Naive thymus-derived CD4-positive, alpha-beta T cell (primary cell): Measurements from ENCODE around the gene KCNQ5. TPM values are rescaled to one million over a fixed set of nuclear protein-coding genes. Genes with fewer than 3 reads are reported as not detected.

Source experiments
- ATAC-seq: fragments of 150-1000 bp; cut with Tn5 transposase; 2 replicates; pipeline ENCODE4 v1.10.0; 2021; ENCODE audit warnings: mild to moderate bottlenecking, moderate library complexity
- CTCF ChIA-PET: fragments of 350-600 bp; sonication (Branson Sonifier 250); formaldehyde crosslinking; loops from one replicate; lab custom pipeline; 2021; ENCODE audit warnings: antibody characterized with exemption; lab: Charles Lee
- POLR2A ChIA-PET: fragments of 350-600 bp; sonication (Branson Sonifier 250); formaldehyde crosslinking; loops from one replicate; lab custom pipeline; 2021; ENCODE audit warnings: antibody characterized with exemption, inconsistent platforms; lab: Charles Lee
- DNase-seq, 9 donors: peaks; one replicate each; pipeline versions ENCODE4 v3.0.0 to v3.0.0-alpha.2; 2020 to 2022; ENCODE audit warnings: mixed read lengths in 1 of 9
- H3K27ac ChIP-seq: one replicate; pipeline ENCODE4 v1.7.0; 2013; ENCODE audit warnings: mild to moderate bottlenecking, low read depth, low read length, moderate library complexity
- H3K27me3 ChIP-seq, 2 donors: one replicate each; pipeline ENCODE4 v1.7.0; 2013; ENCODE audit warnings: low read length in 2 of 2, mild to moderate bottlenecking in 2 of 2, moderate library complexity in 2 of 2; ENCODE audit not compliant: control insufficient read depth in 2 of 2, insufficient read depth in 2 of 2
- H3K36me3 ChIP-seq, 3 experiments: 1 replicate in 2 of 3; 2 replicates in 1 of 3; pipeline ENCODE4 v1.7.0; 2013; ENCODE audit warnings: low read length in 3 of 3, mild to moderate bottlenecking in 3 of 3, moderate library complexity in 1 of 3; ENCODE audit not compliant: insufficient read depth in 3 of 3, control insufficient read depth in 2 of 3
- H3K4me1 ChIP-seq, 2 donors: one replicate each; pipeline ENCODE4 v1.7.0; 2013; ENCODE audit warnings: low read length in 2 of 2, mild to moderate bottlenecking in 2 of 2, moderate library complexity in 1 of 2; ENCODE audit not compliant: control insufficient read depth in 2 of 2, insufficient read depth in 2 of 2
- H3K4me3 ChIP-seq: 2 replicates; pipeline ENCODE4 v1.7.0; 2013; ENCODE audit warnings: mild to moderate bottlenecking, low read length
- H3K9me3 ChIP-seq, 3 experiments: 1 replicate in 2 of 3; 2 replicates in 1 of 3; pipeline ENCODE4 v1.7.0; 2013; ENCODE audit warnings: low read length in 3 of 3; ENCODE audit not compliant: control insufficient read depth in 2 of 3
- H3K27ac Mint-ChIP-seq, 9 donors: one replicate each; pipeline ENCODE4 v1.8.0; 2020 to 2022; ENCODE audit warnings: mixed read lengths in 9 of 9, mild to moderate bottlenecking in 8 of 9, moderate library complexity in 5 of 9, inconsistent platforms in 2 of 9
- H3K27me3 Mint-ChIP-seq, 5 donors: one replicate each; pipeline ENCODE4 v1.8.0; 2021 to 2022; ENCODE audit warnings: mixed read lengths in 5 of 5, mild to moderate bottlenecking in 1 of 5
- H3K36me3 Mint-ChIP-seq, 5 donors: one replicate each; pipeline ENCODE4 v1.8.0; 2020 to 2022; ENCODE audit warnings: mixed read lengths in 5 of 5, mild to moderate bottlenecking in 3 of 5, inconsistent platforms in 1 of 5
- H3K4me1 Mint-ChIP-seq, 7 donors: one replicate each; pipeline ENCODE4 v1.8.0; 2020 to 2022; ENCODE audit warnings: mixed read lengths in 7 of 7, mild to moderate bottlenecking in 3 of 7, inconsistent platforms in 1 of 7
- H3K4me3 Mint-ChIP-seq, 10 donors: one replicate each; pipeline ENCODE4 v1.8.0; 2020 to 2022; ENCODE audit warnings: mild to moderate bottlenecking in 10 of 10, mixed read lengths in 10 of 10, moderate library complexity in 6 of 10, inconsistent platforms in 2 of 10
- H3K9me3 Mint-ChIP-seq, 11 donors: one replicate each; pipeline ENCODE4 v1.8.0; 2020 to 2022; ENCODE audit warnings: mixed read lengths in 11 of 11, mild to moderate bottlenecking in 4 of 11, inconsistent platforms in 1 of 11, moderate library complexity in 1 of 11
- intact Hi-C, 2 donors: fragments of 100-400 bp; cut with micrococcal nuclease; formaldehyde crosslinking; loops; one replicate each; pipeline ENCODE4 v1.15.1; 2023
- polyA plus RNA-seq, 2 donors: library from polyadenylated mRNA; unstranded; fragments of 300-500 nt; fragmentation: Illumina TruSeq; gene quantifications; one replicate each; pipeline ENCODE4 v1.2.3, GENCODE V29; 2021
- total RNA-seq, 6 experiments: library from RNA in 5 of 6; stranded (reverse) in 5 of 6; gene quantifications; 1 replicate in 5 of 6; 2 replicates in 1 of 6; pipeline ENCODE4 v1.2.3 and lab custom pipeline; 2021 to 2026

Gene KCNQ5
- total and polyA plus RNA-seq, 7 experiments from 2014 or later, result 2.3 to 18.3 (median 7.2) TPM

- Mint-ChIP-seq H3K9me3 (peaks cover 0 to 4% (median 0%) of the 10 kb centered on the region in 11 donors), H3K4me3 (no peak overlapping the region), H3K36me3 (peaks cover 0 to 13% (median 6%) of the 10 kb centered on the region in 5 donors), H3K4me1 (peaks cover 0 to 5% (median 0%) of the 10 kb centered on the region in 7 donors), H3K27ac (no peak overlapping the region), H3K27me3 (no peaks in the 10 kb centered on the region)
- Histone ChIP-seq H3K27me3 (no peaks in the 10 kb centered on the region), H3K9me3 (no peaks in the 10 kb centered on the region), H3K36me3 (no peaks in the 10 kb centered on the region), H3K4me1 (no peaks in the 10 kb centered on the region), H3K27ac (no peak overlapping the region), H3K4me3 (no peak overlapping the region)
- CTCF ChIA-PET, result no interaction called here
- ATAC-seq (no peak), DNase-seq (no peak)
- POLR2A ChIA-PET, result no interaction called here
- intact Hi-C loops, result no loop called here
Observed at GRCh38 chr6:72842140-72842539, 220.3 kb downstream of the KCNQ5 start.

GRCh38 chr6:72844614-72845013 is 222.8 kb downstream of the KCNQ5 start:
- no peak overlapping the region for H3K4me3 ChIP-seq
- intact Hi-C loops, result no loop called here
- Mint-ChIP-seq H3K27ac (no peak overlapping the region), H3K27me3 (no peaks in the 10 kb centered on the region), H3K9me3 (peaks cover 0 to 8% (median 0%) of the 10 kb centered on the region in 11 donors), H3K4me3 (no peak overlapping the region), H3K4me1 (peaks cover 0 to 5% (median 0%) of the 10 kb centered on the region in 7 donors), H3K36me3 (peaks cover 0 to 13% (median 5%) of the 10 kb centered on the region in 5 donors)
- no peak overlapping the region for H3K27ac ChIP-seq
- H3K4me1 ChIP-seq, result no peaks in the 10 kb centered on the region
- no peaks in the 10 kb centered on the region for H3K36me3 ChIP-seq
- CTCF ChIA-PET, result no interaction called here
- H3K27me3 ChIP-seq, result no peaks in the 10 kb centered on the region
- H3K9me3 ChIP-seq, result no peaks in the 10 kb centered on the region
- ATAC-seq (no peak), DNase-seq (no peak)
- POLR2A ChIA-PET, result no interaction called here

DNA sequence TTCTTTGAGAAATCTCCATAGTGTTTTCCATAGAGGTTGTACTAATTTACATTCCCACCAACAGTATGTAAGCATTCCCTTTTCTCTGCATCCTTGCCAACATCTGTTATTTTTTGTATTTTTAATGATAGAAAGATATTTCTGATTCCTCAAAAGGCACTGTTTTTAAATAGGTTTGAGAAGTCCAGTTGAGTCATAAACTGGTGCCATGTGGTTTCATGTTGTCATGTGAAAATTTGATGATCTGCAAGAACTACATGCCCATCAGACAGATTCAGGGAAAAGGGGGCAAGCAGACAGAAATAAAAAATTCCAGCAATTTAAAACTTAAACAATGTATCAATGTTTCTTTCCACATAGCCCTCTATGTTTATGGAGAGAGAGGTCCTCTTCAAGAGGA is 227.5 kb downstream of the KCNQ5 start:
- Histone ChIP-seq H3K36me3 (no peaks in the 10 kb centered on the region), H3K27ac (no peak overlapping the region), H3K9me3 (no peaks in the 10 kb centered on the region), H3K27me3 (no peaks in the 10 kb centered on the region), H3K4me1 (no peaks in the 10 kb centered on the region), H3K4me3 (no peak overlapping the region)
- POLR2A ChIA-PET, result no interaction called here
- Mint-ChIP-seq H3K27ac (no peak overlapping the region), H3K27me3 (no peaks in the 10 kb centered on the region), H3K36me3 (no peaks in the 10 kb centered on the region), H3K9me3 (peaks cover 0 to 8% (median 0%) of the 10 kb centered on the region in 11 donors), H3K4me3 (no peak overlapping the region), H3K4me1 (no peaks in the 10 kb centered on the region)
- ATAC-seq, result no peak
- intact Hi-C loops, result no loop called here
- DNase-seq, result no peak
- CTCF ChIA-PET, result no interaction called here

- POLR2A ChIA-PET, result no interaction called here
- H3K4me1 ChIP-seq, result no peaks in the 10 kb centered on the region
- H3K36me3 ChIP-seq, result no peaks in the 10 kb centered on the region
- no peak overlapping the region for H3K4me3 ChIP-seq
- Mint-ChIP-seq H3K27me3 (no peaks in the 10 kb centered on the region), H3K27ac (no peak overlapping the region), H3K4me1 (no peaks in the 10 kb centered on the region), H3K4me3 (no peak overlapping the region), H3K9me3 (peaks cover 0 to 8% (median 0%) of the 10 kb centered on the region in 11 donors), H3K36me3 (no peaks in the 10 kb centered on the region)
- no peak for ATAC-seq
- H3K27me3 ChIP-seq, result no peaks in the 10 kb centered on the region
- no peaks in the 10 kb centered on the region for H3K9me3 ChIP-seq
- DNase-seq, result no peak
- CTCF ChIA-PET, result no interaction called here
- intact Hi-C loops, result no loop called here
- H3K27ac ChIP-seq, result no peak overlapping the region
Observed at GRCh38 chr6:72850040-72850439, 228.2 kb downstream of the KCNQ5 start.

- no peaks in the 10 kb centered on the region for H3K36me3 Mint-ChIP-seq
- Histone ChIP-seq H3K27ac (no peak overlapping the region), H3K36me3 (no peaks in the 10 kb centered on the region), H3K27me3 (no peaks in the 10 kb centered on the region), H3K4me1 (no peaks in the 10 kb centered on the region), H3K9me3 (no peaks in the 10 kb centered on the region), H3K4me3 (no peak overlapping the region)
- ATAC-seq, result no peak
- intact Hi-C loops, result no loop called here
- H3K27ac Mint-ChIP-seq, result no peak overlapping the region
- ChIA-PET POLR2A (no interaction called here), CTCF (no interaction called here)
- no peaks in the 10 kb centered on the region for H3K27me3 Mint-ChIP-seq
- DNase-seq, result no peak
- no peaks in the 10 kb centered on the region for H3K4me1 Mint-ChIP-seq
- H3K4me3 Mint-ChIP-seq, result no peak overlapping the region
- peaks cover 0 to 8% (median 0%) of the 10 kb centered on the region in 11 donors for H3K9me3 Mint-ChIP-seq
Observed at GRCh38 chr6:72850469-72850868, 228.6 kb downstream of the KCNQ5 start.

GRCh38 chr6:72855471-72855870 is 233.6 kb downstream of the KCNQ5 start:
- CTCF ChIA-PET, result no interaction called here
- H3K27me3 Mint-ChIP-seq, result no peaks in the 10 kb centered on the region
- H3K4me1 ChIP-seq, result no peaks in the 10 kb centered on the region
- DNase-seq (no peak), ATAC-seq (no peak)
- H3K4me1 Mint-ChIP-seq, result peaks cover 0 to 1% (median 0%) of the 10 kb centered on the region in 7 donors
- intact Hi-C loops, result no loop called here
- H3K27ac Mint-ChIP-seq, result no peak overlapping the region
- peaks cover 0 to 4% (median 0%) of the 10 kb centered on the region in 5 donors for H3K36me3 Mint-ChIP-seq
- H3K27me3 ChIP-seq, result no peaks in the 10 kb centered on the region
- no peak overlapping the region for H3K4me3 Mint-ChIP-seq
- POLR2A ChIA-PET, result no interaction called here
- H3K27ac ChIP-seq, result no peak overlapping the region
- H3K36me3 ChIP-seq, result no peaks in the 10 kb centered on the region
- no peaks in the 10 kb centered on the region for H3K9me3 Mint-ChIP-seq
- H3K9me3 ChIP-seq, result no peaks in the 10 kb centered on the region
- H3K4me3 ChIP-seq, result no peak overlapping the region

DNA sequence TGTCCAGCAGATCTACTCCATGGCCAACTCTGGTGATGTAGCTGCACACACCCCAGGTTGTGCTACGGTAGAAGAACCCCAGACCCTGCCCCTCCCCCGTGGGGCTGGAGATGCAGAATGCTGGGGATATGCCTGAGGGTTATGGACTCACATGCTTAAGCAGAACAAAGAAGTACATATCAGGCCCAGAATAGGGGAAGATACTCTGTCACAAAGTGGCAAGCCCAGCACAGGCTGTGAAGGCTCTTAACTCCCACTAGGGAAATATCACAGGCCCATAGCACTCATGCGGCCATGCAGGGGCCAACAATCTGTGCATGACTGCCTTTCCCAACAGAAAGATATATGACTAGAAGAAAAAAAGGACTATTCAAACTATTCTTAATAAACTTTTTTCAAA is 234.9 kb downstream of the KCNQ5 start:
- DNase-seq (no peak), ATAC-seq (no peak)
- no peak overlapping the region for H3K4me3 Mint-ChIP-seq
- no peaks in the 10 kb centered on the region for H3K36me3 ChIP-seq
- H3K27ac Mint-ChIP-seq, result no peak overlapping the region
- H3K4me1 Mint-ChIP-seq, result peaks cover 0 to 7% (median under 1%) of the 10 kb centered on the region in 7 donors
- ChIA-PET POLR2A (no interaction called here), CTCF (no interaction called here)
- no peak overlapping the region for H3K4me3 ChIP-seq
- no peaks in the 10 kb centered on the region for H3K9me3 Mint-ChIP-seq
- H3K27ac ChIP-seq, result no peak overlapping the region
- H3K27me3 ChIP-seq, result no peaks in the 10 kb centered on the region
- H3K9me3 ChIP-seq, result no peaks in the 10 kb centered on the region
- peaks cover 0 to 5% (median 0%) of the 10 kb centered on the region in 5 donors for H3K36me3 Mint-ChIP-seq
- intact Hi-C loops, result no loop called here
- no peaks in the 10 kb centered on the region for H3K4me1 ChIP-seq
- H3K27me3 Mint-ChIP-seq, result no peaks in the 10 kb centered on the region
